HepG2 (cell line): ENCODE results near the gene TXNL4A. TPM values are rescaled to one million over a fixed set of nuclear protein-coding genes. Genes with fewer than 3 reads are reported as not detected.

ENCODE experiments used
- CBX5 ChIP-seq: sonication (generic); formaldehyde crosslinking; IDR thresholded peaks from 2 replicates; pipeline ENCODE4 v1.4.0; 2020; ENCODE audit warnings: missing genetic modification reagents, borderline replicate concordance
- CCAR2 ChIP-seq: fragments of 200-400 bp; formaldehyde crosslinking; optimal IDR thresholded peaks from 2 replicates; pipeline ENCODE3; 2018; ENCODE audit warnings: low read depth, mild to moderate bottlenecking, low read length, moderate library complexity
- CSRNP2 ChIP-seq: sonication (generic); formaldehyde crosslinking; conservative IDR thresholded peaks from 2 replicates; pipeline ENCODE4 v1.8.0; 2022; ENCODE audit warnings: low read depth, missing genetic modification reagents
- EZH2 ChIP-seq: conservative IDR thresholded peaks from 2 replicates; pipeline ENCODE4 v1.6.1; 2012; ENCODE audit warnings: mild to moderate bottlenecking, low read depth, low read length, moderate library complexity
- GMEB1 ChIP-seq: sonication (generic); formaldehyde crosslinking; IDR thresholded peaks from 2 replicates; pipeline ENCODE4 v1.5.1; 2020; ENCODE audit warnings: missing genetic modification reagents, mild to moderate bottlenecking, borderline replicate concordance
- HDAC6 ChIP-seq: fragments of 200-600 bp; sonication (generic); IDR thresholded peaks from 2 replicates; pipeline ENCODE4 v1.7.0; 2017; ENCODE audit warnings: mild to moderate bottlenecking, antibody characterized with exemption, low read length, low read depth
- NFE2 ChIP-seq: sonication (generic); formaldehyde crosslinking; IDR thresholded peaks from 2 replicates; pipeline ENCODE4 v1.4.0; 2020; ENCODE audit warnings: missing genetic modification reagents
- PPARG ChIP-seq: conservative IDR thresholded peaks from 2 replicates; pipeline ENCODE4 v1.6.1; 2016; ENCODE audit warnings: missing biosample characterization, missing genetic modification reagents
- SATB2 ChIP-seq: sonication (generic); formaldehyde crosslinking; IDR thresholded peaks from 2 replicates; pipeline ENCODE4 v1.5.0; 2020; ENCODE audit warnings: missing genetic modification reagents
- TAF1 ChIP-seq: sonication (generic); formaldehyde crosslinking; IDR thresholded peaks from 2 replicates; pipeline ENCODE4 v1.4.0; 2020; ENCODE audit warnings: missing genetic modification reagents
- THYN1 ChIP-seq: sonication (generic); formaldehyde crosslinking; IDR thresholded peaks from 2 replicates; pipeline ENCODE4 v1.8.1; 2023; ENCODE audit warnings: low read depth, mild to moderate bottlenecking, moderate library complexity, missing genetic modification reagents, borderline replicate concordance
- U2AF2 ChIP-seq: fragments of 200-400 bp; formaldehyde crosslinking; IDR thresholded peaks from 2 replicates; pipeline ENCODE4 v1.6.1; 2017; ENCODE audit warnings: low read depth, mild to moderate bottlenecking, low read length
- ZBED4 ChIP-seq: sonication (generic); formaldehyde crosslinking; IDR thresholded peaks from 2 replicates; pipeline ENCODE4 v1.4.0; 2020; ENCODE audit warnings: missing genetic modification reagents, borderline replicate concordance
- ZBTB10 ChIP-seq: sonication (generic); formaldehyde crosslinking; IDR thresholded peaks from 2 replicates; pipeline ENCODE4 v1.4.0; 2020; ENCODE audit warnings: missing genetic modification reagents, borderline replicate concordance
- ZBTB3 ChIP-seq: sonication (generic); formaldehyde crosslinking; IDR thresholded peaks from 2 replicates; pipeline ENCODE4 v1.4.0; 2020; ENCODE audit warnings: low read depth, mild to moderate bottlenecking, moderate library complexity, missing genetic modification reagents, borderline replicate concordance
- ZFP90 ChIP-seq: sonication (generic); formaldehyde crosslinking; IDR thresholded peaks from 2 replicates; pipeline ENCODE4 v1.8.0; 2022; ENCODE audit warnings: missing genetic modification reagents, mild to moderate bottlenecking, inconsistent platforms, borderline replicate concordance
- ZNF136 ChIP-seq: sonication (generic); formaldehyde crosslinking; IDR thresholded peaks from 2 replicates; pipeline ENCODE4 v1.8.1; 2022; ENCODE audit warnings: low read depth, mild to moderate bottlenecking, moderate library complexity, missing genetic modification reagents
- ZNF205 ChIP-seq: IDR thresholded peaks from 2 replicates; pipeline ENCODE4 v1.6.1; 2018; ENCODE audit warnings: missing biosample characterization, missing genetic modification reagents
- ZSCAN29 ChIP-seq: sonication (generic); formaldehyde crosslinking; conservative IDR thresholded peaks from 2 replicates; pipeline ENCODE4 v1.4.0; 2020; ENCODE audit warnings: mild to moderate bottlenecking, missing genetic modification reagents
- polyA plus RNA-seq, 8 experiments: library from polyadenylated mRNA; depleted of rRNA in 3 of 8; stranded (reverse) in 7 of 8; unstranded in 1 of 8; fragments of >200 nt; fragmentation: Illumina TruSeq in 4 of 8; extraction: Trizol in 4 of 8; gene quantifications; 2 replicates each; pipeline versions ENCODE4 v1.2.1 to v1.2.3, GENCODE V29; 2011 to 2016; ENCODE audit warnings: low read depth in 4 of 8, missing spikeins in 1 of 8, mixed read lengths in 1 of 8; ENCODE audit not compliant: insufficient read depth in 1 of 8
- total RNA-seq, 5 experiments: library from RNA; depleted of rRNA; stranded (reverse); fragments of >200 nt; fragmentation: Illumina TruSeq; extraction: Trizol; gene quantifications; 2 replicates each; pipeline ENCODE4 v1.2.3, GENCODE V29; 2016; ENCODE audit warnings: low read depth in 1 of 5

Gene TXNL4A
- total and polyA plus RNA-seq, 2 of the 13 experiments (the other 11 are each of a cell fraction or from before 2014, with no cell fraction given): 172 to 202 TPM

GRCh38 chr18:80033181-80034067 is 45.1 kb upstream of the TXNL4A start (continued):
- TF ChIP-seq CSRNP2 (CRISPR knock-in tag) (no peak), ZFP90 (CRISPR knock-in tag) (no peak), CBX5 (no peak), THYN1 (CRISPR knock-in tag) (no peak), ZBTB10 (CRISPR knock-in tag) (no peak), U2AF2 (no peak), HDAC6 (no peak), PPARG (CRISPR knock-in tag) (no peak), GMEB1 (CRISPR knock-in tag) (no peak), ZNF136 (CRISPR knock-in tag) (0 out of 2 replicates have a peak, but pooled peaks have one; percentile 74), ZBTB3 (CRISPR knock-in tag) (no peak), TAF1 (peak; percentile 43; the same call in 1 of the 2 replicates), EZH2 (no peak), ZBED4 (CRISPR knock-in tag) (no peak), SATB2 (no peak), ZNF205 (no peak), ZSCAN29 (CRISPR knock-in tag) (no peak), NFE2 (CRISPR knock-in tag) (no peak), CCAR2 (no peak)
